H7 (cell line): ENCODE data around the gene ELK4. TPM values are rescaled to one million over a fixed set of nuclear protein-coding genes. Genes with fewer than 3 reads are reported as not detected.
A peak's percentile ranks its signal among the peaks of the same experiment; 100 is the strongest.

Experiments used
- DNase-seq: peaks from one replicate; pipeline ENCODE4 v3.0.0; 2012
- H3K27me3 ChIP-seq: 2 replicates; pipeline ENCODE4 v1.6.0; 2011; ENCODE audit warnings: mild to moderate bottlenecking, low read length; ENCODE audit not compliant: control insufficient read depth, insufficient read depth
- H3K36me3 ChIP-seq: replicated peaks from 2 replicates; pipeline ENCODE4 v1.5.1; 2011; ENCODE audit warnings: low read length; ENCODE audit not compliant: control insufficient read depth, insufficient read depth
- H3K4me3 ChIP-seq: 2 replicates; pipeline ENCODE4 v1.5.1; 2011; ENCODE audit warnings: low read depth, mild to moderate bottlenecking, control low read depth, low read length, moderate library complexity; ENCODE audit not compliant: insufficient read depth
- total RNA-seq: library from RNA; depleted of rRNA; stranded (reverse); fragments of >200 nt; shearing (Covaris generic); gene quantifications from 2 replicates; pipeline ENCODE4 v1.2.3, GENCODE V29; 2014

Gene ELK4
- total RNA-seq, 1 experiment from 2014 or later = 13.0 TPM

DNA sequence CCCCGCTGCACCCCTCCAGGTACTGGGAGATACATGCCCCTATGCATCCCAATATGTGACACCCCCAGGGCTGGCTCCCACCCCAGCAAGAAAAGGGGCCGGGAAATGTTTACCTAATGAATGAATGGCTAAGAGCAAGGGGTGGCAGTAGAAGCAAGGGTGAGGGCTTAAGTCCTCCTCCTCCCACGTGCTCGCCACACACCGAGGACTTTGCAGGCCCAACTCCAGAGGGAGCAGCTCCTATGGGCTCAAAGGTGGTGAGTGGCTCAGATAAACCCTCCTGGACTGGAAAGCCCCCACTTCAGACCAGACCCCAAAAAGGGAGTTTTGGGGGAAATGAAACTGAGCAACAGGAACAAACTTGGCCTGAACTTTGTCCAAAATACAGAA lies 37.1 kb upstream of the ELK4 start:
- Histone ChIP-seq H3K4me3 (no peak overlapping the region), H3K27me3 (no peaks in the 10 kb centered on the region), H3K36me3 (no peaks in the 10 kb centered on the region; the same call in 1 of the 2 replicates)
- DNase-seq = peak; percentile 49

DNA sequence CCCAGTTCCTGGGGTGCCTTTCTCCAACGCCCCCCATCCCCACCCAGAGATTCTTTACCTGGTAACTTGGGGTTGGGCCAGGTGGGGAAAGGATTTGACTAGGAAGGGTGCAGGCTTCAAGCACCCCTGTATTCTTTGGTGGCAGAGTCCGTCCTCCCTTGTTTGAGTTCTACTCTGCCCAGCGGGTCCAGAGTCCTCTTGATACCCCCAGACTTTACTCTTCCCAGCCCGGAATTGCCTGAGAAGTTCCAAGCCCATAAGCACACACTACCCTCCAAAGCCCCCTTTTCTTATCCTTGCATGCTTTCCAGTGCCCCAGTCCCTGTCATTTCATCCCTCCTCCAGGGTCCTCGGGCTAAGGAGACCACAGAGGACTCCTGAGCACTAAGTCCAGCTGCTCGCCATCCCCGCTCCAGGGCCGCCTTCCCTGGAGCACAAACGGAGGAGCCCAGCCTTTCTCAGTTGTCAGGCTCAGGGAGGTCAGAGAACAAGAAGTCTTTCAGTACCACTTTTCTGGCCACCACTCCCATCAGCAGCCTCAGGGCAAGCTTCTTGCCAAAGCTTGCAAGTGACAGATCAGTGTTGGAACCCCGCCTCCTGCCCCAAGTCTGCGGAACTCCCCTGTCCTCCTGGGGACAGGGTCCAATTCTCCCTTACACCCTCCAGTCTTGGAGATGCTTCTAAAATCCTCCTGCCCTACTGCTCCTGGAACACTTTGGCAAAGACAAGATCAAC lies 36.3 kb upstream of the ELK4 start:
- H3K27me3 ChIP-seq = no peaks in the 10 kb centered on the region
- no peaks in the 10 kb centered on the region; the same call in 1 of the 2 replicates for H3K36me3 ChIP-seq
- DNase-seq = peak; percentile 14
- H3K4me3 ChIP-seq = no peak overlapping the region

GRCh38 chr1:205666372-205667166 lies 34.8 kb upstream of the ELK4 start:
- peak; percentile 18 for DNase-seq
- Histone ChIP-seq H3K4me3 (no peak overlapping the region), H3K36me3 (peaks cover 1% of the 10 kb centered on the region; the same call in 1 of the 2 replicates), H3K27me3 (no peaks in the 10 kb centered on the region)

DNA sequence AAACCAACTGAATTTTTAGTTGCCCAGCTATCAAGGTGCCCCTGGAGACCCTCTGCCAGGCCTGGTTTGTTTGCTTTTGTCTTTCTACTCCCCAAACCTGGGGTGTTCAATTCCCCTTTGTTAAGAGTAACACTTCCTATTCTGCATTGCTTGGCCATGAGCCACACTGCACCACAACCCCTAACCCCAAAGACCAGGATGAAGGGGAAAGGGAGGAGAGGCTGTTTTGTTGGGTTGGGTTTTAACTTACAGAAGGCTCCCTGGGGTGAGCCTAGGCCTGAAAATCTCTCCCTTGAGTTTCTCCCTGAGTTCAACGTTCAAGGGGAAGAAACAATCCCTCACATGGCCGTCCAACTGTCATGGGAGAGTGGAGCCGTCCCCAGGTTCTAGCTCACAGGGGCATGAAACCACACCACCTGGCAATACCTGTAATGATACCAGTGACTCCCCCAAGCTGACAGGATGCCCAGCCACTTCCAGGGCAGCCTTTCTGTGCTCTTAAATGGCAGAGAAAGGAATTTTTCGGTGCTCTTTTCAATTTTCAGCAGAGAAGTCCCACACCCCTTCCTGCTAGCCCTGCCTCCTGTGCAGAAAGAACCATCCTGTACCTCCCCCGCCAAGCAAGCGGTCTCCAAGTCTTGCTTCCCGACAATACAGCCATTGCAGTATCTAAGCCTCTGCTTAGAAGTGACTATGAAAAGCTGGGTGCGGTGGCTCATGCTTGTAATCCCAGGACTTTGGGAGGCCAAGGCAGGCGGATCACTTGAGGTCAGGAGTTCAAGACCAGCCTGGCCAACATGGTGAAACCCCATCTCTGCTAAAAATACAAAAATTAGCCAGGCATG lies 33.6 kb upstream of the ELK4 start:
- peak; percentile 43 for DNase-seq
- Histone ChIP-seq H3K4me3 (no peak overlapping the region), H3K36me3 (peaks cover 1% of the 10 kb centered on the region; the same call in 1 of the 2 replicates), H3K27me3 (no peaks in the 10 kb centered on the region)

DNA sequence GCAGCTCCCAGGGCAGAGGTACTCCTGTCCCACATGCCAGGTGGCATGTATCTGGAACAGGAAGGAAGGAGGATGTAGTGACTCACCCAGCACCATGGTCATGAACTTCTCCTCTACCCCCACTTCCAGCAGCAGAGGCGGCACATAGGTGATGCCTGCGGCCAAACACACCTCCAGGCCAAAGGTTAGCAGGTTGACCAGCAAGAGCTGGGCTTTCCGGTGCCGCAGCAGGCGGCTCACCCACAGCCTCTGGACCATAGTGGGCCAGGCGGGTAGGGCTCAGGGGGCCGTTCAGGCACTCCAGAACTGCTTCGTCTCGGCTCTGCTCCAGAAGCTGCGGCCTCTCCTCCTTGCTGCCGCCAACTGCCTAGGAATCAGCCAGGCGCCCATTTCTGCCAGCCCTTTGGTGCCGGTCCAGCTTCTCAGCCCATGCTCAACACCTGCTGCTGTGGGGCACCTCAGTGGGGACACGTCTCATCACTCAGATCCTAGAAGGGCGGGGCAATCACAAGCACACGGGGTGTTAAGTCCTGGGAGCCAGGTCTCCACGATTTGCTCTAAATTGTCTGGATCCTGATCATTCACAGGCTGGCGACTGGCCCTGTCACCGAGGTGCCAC lies 32.7 kb upstream of the ELK4 start:
- H3K36me3 ChIP-seq = peaks cover 1% of the 10 kb centered on the region; the same call in 1 of the 2 replicates
- no peak overlapping the region for H3K4me3 ChIP-seq
- DNase-seq = peak; percentile 35
- H3K27me3 ChIP-seq = no peaks in the 10 kb centered on the region

DNA sequence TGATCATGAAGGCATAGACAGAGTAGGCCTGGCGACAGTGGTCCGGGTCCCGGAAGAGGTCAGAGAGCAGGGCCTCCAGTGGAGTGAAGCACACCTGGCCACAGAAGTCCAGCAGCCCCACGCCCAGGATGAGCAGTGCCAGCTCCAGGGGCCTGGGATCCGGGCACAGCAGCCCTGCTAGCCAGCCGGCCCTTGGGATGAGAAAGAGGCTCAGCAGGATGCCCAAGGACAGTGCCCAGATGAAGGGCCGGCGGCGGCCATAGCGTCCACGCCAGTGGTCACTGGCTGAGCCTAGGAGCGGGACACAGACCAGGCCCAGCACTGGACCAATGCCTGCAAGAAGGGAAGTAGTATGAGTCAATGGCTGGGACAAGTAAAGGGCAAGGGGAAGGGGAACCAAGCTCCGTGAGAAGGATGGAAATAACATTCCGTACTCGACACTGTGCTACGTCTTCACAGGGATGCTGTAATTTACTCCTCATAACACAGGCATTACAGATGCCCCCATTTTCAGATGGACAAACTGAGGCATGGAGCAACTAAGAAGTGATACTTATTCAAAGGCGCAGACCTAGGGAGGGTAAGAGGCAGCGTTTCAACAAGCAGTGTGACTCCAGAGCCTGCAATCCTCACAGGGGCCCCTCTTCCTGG lies 31.6 kb upstream of the ELK4 start:
- Histone ChIP-seq H3K36me3 (peaks cover 1% of the 10 kb centered on the region; the same call in 1 of the 2 replicates), H3K27me3 (no peaks in the 10 kb centered on the region)
- peak; percentile 27 for DNase-seq

DNA sequence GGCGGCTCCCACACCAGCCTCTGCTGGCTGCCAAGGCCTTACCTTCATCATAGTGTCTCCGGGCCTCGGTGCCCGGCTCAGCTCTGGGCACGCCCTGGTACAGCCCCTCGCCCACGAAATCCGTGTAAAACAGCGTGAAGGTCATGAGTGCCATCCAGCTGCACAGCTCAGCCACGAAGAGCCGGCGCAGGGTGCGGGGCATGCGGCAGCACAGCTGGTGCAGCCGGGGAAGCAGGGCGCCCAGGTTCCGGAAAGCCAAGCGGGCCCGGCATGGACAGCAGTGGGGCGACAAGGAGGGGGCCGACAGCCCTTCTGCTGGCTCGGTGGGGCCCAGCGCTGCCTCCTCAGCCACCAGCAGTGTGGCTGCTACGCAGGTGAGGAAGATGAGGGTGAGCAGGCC lies 31.0 kb upstream of the ELK4 start:
- peak; percentile 32 for DNase-seq
- Histone ChIP-seq H3K27me3 (no peaks in the 10 kb centered on the region), H3K4me3 (no peak overlapping the region), H3K36me3 (peaks cover 1% of the 10 kb centered on the region; the same call in 1 of the 2 replicates)

More for the DNA sequence above, 31.6 kb upstream of the ELK4 start:
- no peak overlapping the region for H3K4me3 ChIP-seq

DNA sequence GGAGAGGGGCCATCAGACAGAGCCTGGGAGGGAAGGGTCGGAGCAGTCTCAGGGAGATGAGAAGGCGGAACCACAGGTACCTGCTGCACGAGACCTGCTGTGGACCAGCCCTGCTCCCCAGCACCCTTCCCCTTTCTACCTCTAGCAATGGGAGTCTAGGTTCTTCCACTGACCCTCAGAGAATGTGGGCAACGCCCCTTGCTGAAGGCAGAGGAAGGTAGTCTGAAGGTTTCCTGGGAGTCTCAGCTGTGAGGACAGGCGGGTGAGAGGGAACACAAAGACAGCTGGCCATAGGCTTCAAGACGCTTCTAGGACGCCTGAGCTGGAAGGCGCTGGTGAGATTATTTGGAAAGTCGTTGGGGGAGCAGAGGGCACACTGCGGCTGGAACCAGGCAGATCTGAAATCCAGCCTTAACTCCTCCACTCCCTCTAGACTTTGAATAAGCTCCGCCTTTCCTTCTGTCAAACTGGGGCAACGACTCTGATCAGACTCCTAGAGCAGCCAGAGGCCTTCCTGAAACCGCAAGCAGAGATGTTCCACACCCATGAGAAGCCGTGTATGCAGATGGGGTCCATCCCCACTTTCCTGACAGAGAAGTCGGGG lies 30.4 kb upstream of the ELK4 start:
- Histone ChIP-seq H3K27me3 (no peaks in the 10 kb centered on the region), H3K4me3 (no peak overlapping the region), H3K36me3 (peaks cover 1% of the 10 kb centered on the region; the same call in 1 of the 2 replicates)
- peak; percentile 41 for DNase-seq

- Histone ChIP-seq H3K27me3 (no peaks in the 10 kb centered on the region), H3K36me3 (peaks cover 1% of the 10 kb centered on the region; the same call in 1 of the 2 replicates), H3K4me3 (no peak overlapping the region)
- DNase-seq = peak; percentile 79
Observed at GRCh38 chr1:205661429-205662134, 29.8 kb upstream of the ELK4 start.

- H3K4me3 ChIP-seq = no peak overlapping the region
- H3K27me3 ChIP-seq = no peaks in the 10 kb centered on the region
- peaks cover 1% of the 10 kb centered on the region; the same call in 1 of the 2 replicates for H3K36me3 ChIP-seq
- peak; percentile 33 for DNase-seq
Observed at GRCh38 chr1:205660361-205660760, 28.6 kb upstream of the ELK4 start.

- H3K27me3 ChIP-seq = no peaks in the 10 kb centered on the region
- no peak overlapping the region for H3K4me3 ChIP-seq
- peaks cover 1% of the 10 kb centered on the region; the same call in 1 of the 2 replicates for H3K36me3 ChIP-seq
- peak; percentile 96 for DNase-seq
Observed at GRCh38 chr1:205658943-205659581, 27.3 kb upstream of the ELK4 start.

GRCh38 chr1:205656236-205656635 lies 24.4 kb upstream of the ELK4 start:
- Histone ChIP-seq H3K4me3 (no peak overlapping the region), H3K27me3 (no peaks in the 10 kb centered on the region)
- DNase-seq = no peak

More at GRCh38 chr1:205656236-205656635, 24.4 kb upstream of the ELK4 start:
- H3K36me3 ChIP-seq = no peaks in the 10 kb centered on the region; the same call in 1 of the 2 replicates
